ENCODE data around the gene IPO7. TPM values are rescaled to one million over a fixed set of nuclear protein-coding genes. Genes with fewer than 3 reads are reported as not detected.
A peak's percentile ranks its signal among the peaks of the same experiment; 100 is the strongest.

Gene IPO7
- total and polyA plus RNA-seq, 2 of the 13 experiments (the other 11 are each of a cell fraction or from before 2014, with no cell fraction given): 59.4 to 98.4 TPM

- no peak for TF ChIP-seq MTF2 (CRISPR knock-in tag; IDR thresholded peaks at IDR 0.05; ENCODE audit: borderline replicate concordance)
- TF ChIP-seq FOXO4 (CRISPR knock-in tag; conservative IDR thresholded peaks at IDR 0.05): no peak
- no peak for TF ChIP-seq TEAD3 (CRISPR knock-in tag; optimal IDR thresholded peaks at IDR 0.05; ENCODE audit: borderline replicate concordance)
- TF ChIP-seq ZNF431 (CRISPR knock-in tag; IDR thresholded peaks at IDR 0.05; ENCODE audit: borderline replicate concordance, low read depth): no peak
- TF ChIP-seq PAF1 (CRISPR knock-in tag; IDR thresholded peaks at IDR 0.05): no peak
- no peak; the same call in 1 of the 2 replicates for TF ChIP-seq DZIP1 (CRISPR knock-in tag; IDR thresholded peaks at IDR 0.05)
- peak; percentile 47; the same call in 1 of the 2 replicates for TF ChIP-seq ARNT2 (CRISPR knock-in tag; IDR thresholded peaks at IDR 0.05; ENCODE audit: low read depth)
- no peak; the same call in 1 of the 2 replicates for TF ChIP-seq E2F1 (CRISPR knock-in tag; IDR thresholded peaks at IDR 0.05)
- TF ChIP-seq SIX4 (CRISPR knock-in tag; IDR thresholded peaks at IDR 0.05): no peak
- TF ChIP-seq ZNF737 (CRISPR knock-in tag; IDR thresholded peaks at IDR 0.05; ENCODE audit: borderline replicate concordance): no peak
- no peak for TF ChIP-seq ZNF839 (CRISPR knock-in tag; IDR thresholded peaks at IDR 0.05; ENCODE audit: borderline replicate concordance)
- no peak for TF ChIP-seq ZNF672 (CRISPR knock-in tag; IDR thresholded peaks at IDR 0.05)
- no peak for TF ChIP-seq HNF1B (CRISPR knock-in tag; IDR thresholded peaks at IDR 0.05)
- no peak for TF ChIP-seq ZNF136 (CRISPR knock-in tag; IDR thresholded peaks at IDR 0.05; ENCODE audit: low read depth)
- TF ChIP-seq SP4 (CRISPR knock-in tag; IDR thresholded peaks at IDR 0.05): no peak
- no peak for TF ChIP-seq PLRG1 (conservative IDR thresholded peaks at IDR 0.05)
- TF ChIP-seq ZNF552 (CRISPR knock-in tag; IDR thresholded peaks at IDR 0.05; ENCODE audit: borderline replicate concordance): no peak
- no peak for TF ChIP-seq ZNF10 (CRISPR knock-in tag; IDR thresholded peaks at IDR 0.05; ENCODE audit: borderline replicate concordance, low read depth)
- TF ChIP-seq RARA (CRISPR knock-in tag; IDR thresholded peaks at IDR 0.05): 0 out of 2 replicates have a peak, but pooled peaks have one; percentile 22
Measured at GRCh38 chr11:9461063-9461759, 76.8 kb downstream of the IPO7 start (continued).

Measured in HepG2 (cell line).